Measurements from ENCODE around the gene CACNA1E. TPM values are rescaled to one million over a fixed set of nuclear protein-coding genes. Genes with fewer than 3 reads are reported as not detected.

Gene CACNA1E
- total and polyA plus RNA-seq, 2 of the 4 experiments (the other 2 are of a cell fraction): not detected

- Histone ChIP-seq H4K8ac (ENCODE audit: low read depth in 2 of 2, low read length in 2 of 2) (no peak overlapping the region), H3K4me3 (ENCODE audit: insufficient read depth, low read depth, low read length) (no peak overlapping the region), H4K5ac (ENCODE audit: low read depth, low read length) (no peak overlapping the region), H3K4ac (ENCODE audit: low read depth, low read length) (no peak overlapping the region), H3K79me1 (ENCODE audit: low read depth in 1 of 2, low read length in 2 of 2) (no peaks in the 10 kb centered on the region), H3K56ac (ENCODE audit: extremely low read depth, insufficient read depth, low read length) (no peak overlapping the region), H2AK5ac (ENCODE audit: low read depth, low read length) (no peak overlapping the region), H3K14ac (replicated peaks; ENCODE audit: low read depth, low read length) (no peak overlapping the region), H3K27ac (ENCODE audit: insufficient read depth, low read length) (no peak overlapping the region), H2BK15ac (ENCODE audit: low read depth, low read length) (no peak overlapping the region), H3K27me3 (ENCODE audit: control insufficient read depth, insufficient read depth, low read length) (no peaks in the 10 kb centered on the region), H3K36me3 (ENCODE audit: control insufficient read depth, insufficient read depth, low read length) (no peaks in the 10 kb centered on the region), H2BK5ac (ENCODE audit: low read depth, low read length, poor library complexity, severe bottlenecking) (no peak overlapping the region), H3K23ac (ENCODE audit: low read depth, low read length) (no peak overlapping the region), H3K4me2 (ENCODE audit: low read depth, low read length) (no peak overlapping the region), H3K9ac (ENCODE audit: low read depth, low read length) (no peak overlapping the region), H3K4me1 (ENCODE audit: control insufficient read depth, insufficient read depth, low read length) (no peaks in the 10 kb centered on the region), H3K18ac (ENCODE audit: low read depth, low read length) (no peak overlapping the region), H2AK9ac (replicated peaks; ENCODE audit: low read depth, low read length, poor library complexity) (no peak overlapping the region), H2BK20ac (ENCODE audit: low read depth, low read length) (no peak overlapping the region), H4K20me1 (ENCODE audit: insufficient read depth, low read length) (no peaks in the 10 kb centered on the region), H3K9me1 (ENCODE audit: insufficient read depth, low read length) (no peaks in the 10 kb centered on the region), H3K9me3 (ENCODE audit: control insufficient read depth, insufficient read depth, low read length) (no peaks in the 10 kb centered on the region), H2AFZ (replicated peaks; ENCODE audit: low read length, poor library complexity) (no peak overlapping the region), H2BK120ac (ENCODE audit: low read depth, low read length) (no peak overlapping the region), H4K91ac (ENCODE audit: insufficient read depth, low read depth, low read length) (no peak overlapping the region)
- dilution Hi-C loops (cut with HindIII; ENCODE audit: low sequenced_read_pairs, unreplicated experiment) (no loop called here), in situ Hi-C loops (cut with MboI; ENCODE audit: low sequenced_read_pairs) (no loop called here), intact Hi-C loops (cut with micrococcal nuclease) (no loop called here)
- ATAC-seq (ENCODE audit: low read depth): no peak
- ChIA-PET POLR2A (ENCODE audit: unreplicated experiment) (no interaction called here), CTCF (no interaction called here)
- BruUV-seq (replicated peaks): no TSS peak
- TF ChIP-seq MXI1 (IDR thresholded peaks at IDR 0.05; ENCODE audit: borderline replicate concordance, low read depth, low read length): no peak
- TF ChIP-seq RCOR1 (IDR thresholded peaks at IDR 0.05; ENCODE audit: insufficient replicate concordance, low read length): no peak
- no peak for TF ChIP-seq POLR2A (IDR thresholded peaks at IDR 0.05; ENCODE audit: low read depth, low read length)
- no peak for TF ChIP-seq NFE2L2 (IDR thresholded peaks at IDR 0.05; ENCODE audit: low read depth, low read length)
- TF ChIP-seq CTCF (conservative IDR thresholded peaks at IDR 0.05; ENCODE audit: low read depth, low read length): no peak
- TF ChIP-seq RAD21 (IDR thresholded peaks at IDR 0.05; ENCODE audit: low read length): no peak
- TF ChIP-seq CHD1 (IDR thresholded peaks at IDR 0.05; ENCODE audit: low read depth, low read length): no peak
- no peak for TF ChIP-seq RFX5 (IDR thresholded peaks at IDR 0.05; ENCODE audit: low read depth, low read length)
- TF ChIP-seq MAZ (IDR thresholded peaks at IDR 0.05; ENCODE audit: borderline replicate concordance, low read depth, low read length): no peak
- no peak for TF ChIP-seq MAFK (IDR thresholded peaks at IDR 0.05; ENCODE audit: low read depth, low read length)
- TF ChIP-seq BHLHE40 (IDR thresholded peaks at IDR 0.05; ENCODE audit: low read depth, low read length): no peak
- no peak for TF ChIP-seq FOS (IDR thresholded peaks at IDR 0.05; ENCODE audit: low read depth, low read length)
- no peak for TF ChIP-seq SMC3 (IDR thresholded peaks at IDR 0.05; ENCODE audit: low read depth, low read length)
- TF ChIP-seq USF2 (IDR thresholded peaks at IDR 0.05; ENCODE audit: low read depth, low read length): no peak
- TF ChIP-seq CEBPB (IDR thresholded peaks at IDR 0.05; ENCODE audit: low read depth, low read length): no peak
- WGBS, 2 experiments (ENCODE audit: extremely low coverage in 2 of 2, insufficient read length in 1 of 2): 63% methylated on average over 2 of the region's 10 CpGs; no CpG with 5 or more reads in 1 of the 2 experiments
- DNase-seq: no peak
Observed at GRCh38 chr1:181587870-181588438, 104.6 kb downstream of the CACNA1E start.

All from IMR-90 (cell line).